Stimulated activated CD4-positive, alpha-beta T cell treated with anti-CD3 and anti-CD28 coated beads, TNF-alpha, amount 100 ng/mL, for 24 hours (primary cell): ENCODE data around the gene DRD2.
A peak's percentile ranks its signal among the peaks of the same experiment; 100 is the strongest.

Experiments used
- DNase-seq, 3 experiments: peaks; one replicate each; pipeline ENCODE4 v3.0.0-alpha.2; 2020; ENCODE audit warnings: low read depth in 3 of 3

Gene DRD2

GRCh38 chr11:113484223-113484622 is 9.0 kb upstream of the DRD2 start:
- DNase-seq: no peak

- DNase-seq: no peak
Observed at GRCh38 chr11:113481672-113482071, 6.5 kb upstream of the DRD2 start.

- no peak for DNase-seq
Observed at GRCh38 chr11:113481226-113481625, 6.0 kb upstream of the DRD2 start.

GRCh38 chr11:113477321-113477720 is 2.1 kb upstream of the DRD2 start:
- DNase-seq: no peak

DNA sequence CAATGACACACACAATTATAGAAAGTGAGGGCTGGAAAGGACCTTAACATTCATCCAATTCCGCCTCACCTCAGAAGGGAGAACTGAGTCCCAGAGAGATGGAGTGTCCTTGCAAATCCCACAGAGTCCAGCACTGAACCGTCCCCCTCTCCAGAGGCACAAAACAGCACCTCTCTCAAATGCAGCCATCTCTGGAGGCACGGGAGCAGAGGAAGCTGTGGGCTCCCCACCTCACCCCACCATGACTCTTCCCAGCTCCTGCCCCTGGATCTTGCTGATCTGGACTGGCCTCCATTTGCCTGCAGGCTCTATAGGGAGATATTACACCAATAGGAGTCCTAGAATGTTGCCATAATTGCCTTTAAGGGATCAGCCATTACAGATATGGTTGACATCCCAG is 1.4 kb upstream of the DRD2 start:
- DNase-seq: no peak

GRCh38 chr11:113474362-113475159 is 637 bp downstream of the DRD2 start:
- peak in 2 of 3 experiments; percentile 9 to 37 for DNase-seq

- no peak for DNase-seq
Observed at GRCh38 chr11:113473983-113474361, 1.2 kb downstream of the DRD2 start.

DNA sequence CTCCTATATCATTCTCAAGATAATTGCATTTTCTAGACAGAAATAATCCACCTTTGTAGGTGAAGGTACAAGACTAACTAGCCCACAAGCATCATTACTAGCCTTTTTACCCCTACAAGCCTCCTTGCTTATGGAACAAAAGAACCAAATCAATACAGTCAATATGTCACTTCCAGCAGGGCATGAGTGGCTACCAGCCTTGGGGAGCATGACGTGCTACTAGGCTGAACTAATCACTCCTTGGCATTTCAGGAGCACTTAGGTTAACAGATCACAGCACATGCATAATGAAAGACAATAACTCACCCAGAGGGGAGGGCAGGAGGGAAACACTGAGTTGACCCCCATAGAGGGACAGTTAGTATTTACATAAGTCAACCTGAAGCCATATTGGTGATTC is 2.7 kb downstream of the DRD2 start:
- DNase-seq: no peak

- DNase-seq: no peak
Observed at GRCh38 chr11:113470233-113470632, 5.0 kb downstream of the DRD2 start.

- no peak for DNase-seq
Observed at GRCh38 chr11:113468726-113469345, 6.4 kb downstream of the DRD2 start.

GRCh38 chr11:113467545-113467944 is 7.7 kb downstream of the DRD2 start:
- DNase-seq: no peak

DNA sequence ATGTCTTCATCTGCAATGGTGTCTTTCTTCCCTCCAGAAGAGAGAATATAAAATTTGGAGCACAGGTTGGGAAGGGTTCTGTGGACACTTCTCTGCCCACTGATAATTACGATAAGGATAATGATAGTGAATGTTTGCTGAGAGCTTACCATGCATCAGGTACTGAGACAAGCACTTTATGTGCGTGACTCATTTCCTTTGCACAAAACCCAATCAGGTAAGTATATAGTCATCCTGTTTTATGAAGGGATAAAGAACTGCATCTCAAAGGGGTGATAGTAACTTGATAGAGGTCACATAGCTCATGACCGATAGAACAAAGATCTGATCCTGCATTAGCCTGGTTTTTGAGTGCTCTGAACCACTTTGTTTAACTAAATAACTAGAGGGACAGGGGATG is 9.4 kb downstream of the DRD2 start:
- no peak for DNase-seq

GRCh38 chr11:113464416-113464815 is 10.8 kb downstream of the DRD2 start:
- no peak for DNase-seq

- DNase-seq: no peak
Observed at GRCh38 chr11:113462830-113463229, 12.4 kb downstream of the DRD2 start.

GRCh38 chr11:113461639-113462038 is 13.6 kb downstream of the DRD2 start:
- no peak for DNase-seq

- DNase-seq: no peak
Observed at GRCh38 chr11:113460469-113460868, 14.7 kb downstream of the DRD2 start.

GRCh38 chr11:113458189-113458588 is 17.0 kb downstream of the DRD2 start:
- no peak for DNase-seq

DNA sequence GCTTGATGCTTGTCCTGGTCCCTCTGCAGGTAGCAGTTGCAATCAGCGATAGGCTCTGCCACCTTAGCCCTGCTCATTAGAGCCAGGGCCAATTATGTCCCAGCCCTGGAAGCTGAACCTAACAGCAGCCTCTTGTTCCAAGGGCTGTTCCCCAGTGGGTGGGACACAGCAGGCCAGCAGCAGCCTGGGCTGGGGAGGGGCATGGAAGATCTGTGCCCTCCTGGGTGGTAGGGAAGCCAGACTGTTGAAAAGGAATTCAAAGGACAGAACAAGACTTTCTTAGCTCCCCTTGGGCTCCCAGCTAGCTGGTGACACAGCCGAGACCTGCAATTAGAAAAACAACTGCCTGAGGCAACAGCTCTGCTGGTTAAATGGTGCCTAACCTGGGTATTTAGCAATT is 17.4 kb downstream of the DRD2 start:
- DNase-seq: no peak

DNA sequence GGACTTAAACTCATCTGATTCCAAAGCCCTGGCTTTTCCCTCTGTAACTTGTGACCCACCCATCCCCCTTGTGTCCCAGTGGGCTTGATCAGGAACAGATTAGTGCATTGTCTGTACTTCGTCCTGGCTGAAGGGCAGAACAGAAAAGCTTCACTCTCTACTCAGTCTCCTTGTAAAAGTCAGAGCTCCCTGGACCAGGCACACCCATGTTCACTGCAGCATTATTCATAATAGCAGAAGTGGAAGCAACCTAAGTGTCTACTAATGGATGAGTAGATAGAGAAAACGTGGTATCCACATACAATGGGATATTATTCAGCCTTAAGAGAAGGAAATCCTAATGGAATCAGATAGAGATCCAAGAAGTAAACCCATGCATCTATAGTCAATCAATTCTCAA is 20.7 kb downstream of the DRD2 start:
- no peak for DNase-seq

GRCh38 chr11:113449743-113450142 is 25.5 kb downstream of the DRD2 start:
- DNase-seq: no peak

DNA sequence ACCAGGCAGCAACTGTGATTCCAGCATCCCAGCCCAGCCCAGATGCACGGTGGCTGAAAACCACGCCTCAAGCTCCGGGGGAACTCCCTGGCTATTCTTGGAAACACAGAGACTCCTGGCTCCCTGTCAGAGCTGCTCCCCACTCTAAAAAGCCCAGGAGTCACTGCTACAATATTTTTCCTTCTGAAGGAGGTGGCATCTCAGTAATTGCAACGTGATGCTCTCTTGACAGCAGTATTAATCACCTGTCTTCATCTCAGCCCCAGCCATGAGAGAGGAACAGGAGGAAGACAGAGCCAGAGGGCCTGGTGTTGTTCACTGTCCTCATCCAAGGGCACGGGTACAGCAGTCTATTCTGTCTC is 26.9 kb downstream of the DRD2 start:
- no peak for DNase-seq

DNA sequence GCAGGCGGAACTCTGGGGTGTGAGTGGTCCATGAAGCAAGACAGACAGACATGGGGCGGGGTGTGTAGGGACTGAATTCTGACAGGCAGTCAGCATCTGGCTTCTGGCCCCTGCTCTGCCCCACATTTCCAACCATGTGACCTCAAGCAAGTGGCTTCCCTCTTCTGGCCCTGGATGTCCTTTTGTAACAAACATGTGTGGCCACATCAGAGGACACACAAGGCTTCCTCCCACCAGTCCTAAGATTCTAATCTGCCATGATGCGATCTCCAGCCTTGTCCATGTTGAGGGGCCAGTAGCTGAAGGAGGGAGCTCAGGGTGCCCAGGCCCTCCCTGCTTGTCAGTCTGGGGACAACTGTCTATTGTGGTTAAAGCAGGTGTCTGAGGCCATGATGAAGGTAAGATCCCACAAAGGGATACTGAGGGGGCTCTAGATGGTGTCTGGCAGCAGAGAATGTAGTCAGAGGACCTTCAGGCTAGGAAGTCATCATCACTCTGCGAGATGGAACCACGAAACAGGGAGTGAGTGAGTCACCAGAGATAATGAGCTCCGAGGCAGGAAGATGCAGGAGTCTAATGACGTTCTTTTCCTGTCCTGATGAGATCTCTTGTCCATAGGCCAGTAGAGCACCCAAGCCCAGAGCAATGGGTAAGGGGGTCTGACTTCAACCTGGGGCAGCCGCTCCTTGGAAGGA is 27.4 kb downstream of the DRD2 start:
- no peak for DNase-seq

DNA sequence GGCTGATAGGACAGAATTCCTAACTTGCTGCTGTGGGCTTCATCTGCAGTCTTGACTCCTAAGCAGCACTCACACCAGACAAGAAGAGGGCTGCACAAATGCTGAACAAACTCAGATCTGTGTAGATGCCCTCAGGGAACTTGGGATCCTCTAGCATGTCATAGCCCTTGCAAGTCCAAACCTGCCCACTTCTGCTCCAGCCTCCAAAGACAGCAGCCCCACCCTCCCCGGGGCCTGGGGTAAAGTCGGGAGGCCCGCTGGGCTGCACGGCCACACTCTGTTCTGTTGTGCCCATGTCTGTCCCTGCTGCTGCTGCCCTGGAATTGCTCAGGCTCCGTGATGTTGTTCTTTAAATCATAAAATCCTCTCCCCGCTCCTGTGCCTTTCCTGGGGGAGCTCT is 28.3 kb downstream of the DRD2 start:
- DNase-seq: no peak
